Measurements from ENCODE around the gene HAUS1. TPM values are rescaled to one million over a fixed set of nuclear protein-coding genes. Genes with fewer than 3 reads are reported as not detected.

HAUS1 gene
- total and polyA plus RNA-seq, 4 donors: 4.5 to 17.9 (median 6.5) TPM

GRCh38 chr18:46166261-46166970 is 62.2 kb downstream of the HAUS1 start (continued):
- no peak for TF ChIP-seq FOXA2 (IDR thresholded peaks at IDR 0.05)

- no peak overlapping the region for H3K27ac ChIP-seq (ENCODE audit: low read depth in 1 of 2, low read length in 2 of 2)
- H3K4me3 ChIP-seq (ENCODE audit: low read depth in 1 of 3, low read length in 3 of 3): no peak overlapping the region
- DNase-seq (ENCODE audit: low spot score): no peak
Measured at GRCh38 chr18:46167971-46168370, 63.8 kb downstream of the HAUS1 start.

GRCh38 chr18:46169464-46169941 is 65.3 kb downstream of the HAUS1 start:
- peaks cover 1 to 4% (median 3%) of the 10 kb centered on the region in 4 donors for H3K4me1 ChIP-seq (ENCODE audit: control insufficient read depth in 4 of 4, insufficient read depth in 4 of 4, low read length in 3 of 4)
- WGBS: 92% methylated on average over 6 of the region's 6 CpGs
- no peak for TF ChIP-seq ZBTB33 (IDR thresholded peaks at IDR 0.05)
- no peak for TF ChIP-seq YY1 (IDR thresholded peaks at IDR 0.05)
- TF ChIP-seq SP1 (IDR thresholded peaks at IDR 0.05): no peak
- TF ChIP-seq RXRA (IDR thresholded peaks at IDR 0.05): no peak
- TF ChIP-seq ATF3 (IDR thresholded peaks at IDR 0.05): no peak
- TF ChIP-seq HNF4A (conservative IDR thresholded peaks at IDR 0.05): no peak
- no peak for TF ChIP-seq JUND (IDR thresholded peaks at IDR 0.05)
- TF ChIP-seq RAD21 (IDR thresholded peaks at IDR 0.05): no peak
- no peak for TF ChIP-seq CTCF (IDR thresholded peaks at IDR 0.05; ENCODE audit: low read depth, low read length, missing input control)
- no peak for TF ChIP-seq GABPA (IDR thresholded peaks at IDR 0.05 in 1 of 2, conservative IDR thresholded peaks at IDR 0.05 in 1 of 2)
- no peak for TF ChIP-seq REST (IDR thresholded peaks at IDR 0.05)
- no peak for TF ChIP-seq HNF4G (IDR thresholded peaks at IDR 0.05)
- TF ChIP-seq FOXA1 (IDR thresholded peaks at IDR 0.05): no peak
- TF ChIP-seq FOXA2 (IDR thresholded peaks at IDR 0.05): no peak
- TF ChIP-seq TAF1 (conservative IDR thresholded peaks at IDR 0.05): no peak

More at GRCh38 chr18:46167971-46168370, 63.8 kb downstream of the HAUS1 start:
- no peaks in the 10 kb centered on the region for H3K36me3 ChIP-seq (ENCODE audit: control insufficient read depth in 4 of 4, insufficient read depth in 3 of 4, low read depth in 1 of 4, low read length in 3 of 4)
- H3K9ac ChIP-seq (ENCODE audit: low read depth in 1 of 2, low read length in 2 of 2): no peak overlapping the region
- H3K4me1 ChIP-seq (ENCODE audit: control insufficient read depth in 4 of 4, insufficient read depth in 4 of 4, low read length in 3 of 4): peaks cover 0 to 1% (median 0%) of the 10 kb centered on the region in 4 donors
- WGBS: 59% methylated on average over 9 of the region's 9 CpGs
- no peaks in the 10 kb centered on the region for H3K9me3 ChIP-seq (ENCODE audit: control insufficient read depth in 4 of 4, low read length in 3 of 4)
- TF ChIP-seq EGR1 (IDR thresholded peaks at IDR 0.05; ENCODE audit: low read depth in 2 of 2) (no peak), CTCF (IDR thresholded peaks at IDR 0.05; ENCODE audit: low read depth, low read length, missing input control) (no peak), FOXA2 (IDR thresholded peaks at IDR 0.05) (no peak), FOXA1 (IDR thresholded peaks at IDR 0.05) (no peak), TAF1 (conservative IDR thresholded peaks at IDR 0.05) (no peak), HNF4G (IDR thresholded peaks at IDR 0.05) (no peak)
- no peaks in the 10 kb centered on the region for H3K27me3 ChIP-seq (ENCODE audit: control insufficient read depth in 4 of 4, insufficient read depth in 4 of 4, low read length in 3 of 4)

More at GRCh38 chr18:46169464-46169941, 65.3 kb downstream of the HAUS1 start:
- Histone ChIP-seq H3K27me3 (ENCODE audit: control insufficient read depth in 4 of 4, insufficient read depth in 4 of 4, low read length in 3 of 4) (no peaks in the 10 kb centered on the region), H3K9ac (ENCODE audit: low read depth in 1 of 2, low read length in 2 of 2) (no peak overlapping the region), H3K4me3 (ENCODE audit: low read depth in 1 of 3, low read length in 3 of 3) (no peak overlapping the region), H3K36me3 (ENCODE audit: control insufficient read depth in 4 of 4, insufficient read depth in 3 of 4, low read depth in 1 of 4, low read length in 3 of 4) (no peaks in the 10 kb centered on the region), H3K27ac (ENCODE audit: low read depth in 1 of 2, low read length in 2 of 2) (no peak overlapping the region), H3K9me3 (ENCODE audit: control insufficient read depth in 4 of 4, low read length in 3 of 4) (no peaks in the 10 kb centered on the region)
- DNase-seq (ENCODE audit: low spot score): no peak
